Measurements from ENCODE around the gene CLDND2.

GRCh38 chr19:51367255-51367564 lies 1.6 kb downstream of the CLDND2 start:
- TF ChIP-seq, protein P1, sequence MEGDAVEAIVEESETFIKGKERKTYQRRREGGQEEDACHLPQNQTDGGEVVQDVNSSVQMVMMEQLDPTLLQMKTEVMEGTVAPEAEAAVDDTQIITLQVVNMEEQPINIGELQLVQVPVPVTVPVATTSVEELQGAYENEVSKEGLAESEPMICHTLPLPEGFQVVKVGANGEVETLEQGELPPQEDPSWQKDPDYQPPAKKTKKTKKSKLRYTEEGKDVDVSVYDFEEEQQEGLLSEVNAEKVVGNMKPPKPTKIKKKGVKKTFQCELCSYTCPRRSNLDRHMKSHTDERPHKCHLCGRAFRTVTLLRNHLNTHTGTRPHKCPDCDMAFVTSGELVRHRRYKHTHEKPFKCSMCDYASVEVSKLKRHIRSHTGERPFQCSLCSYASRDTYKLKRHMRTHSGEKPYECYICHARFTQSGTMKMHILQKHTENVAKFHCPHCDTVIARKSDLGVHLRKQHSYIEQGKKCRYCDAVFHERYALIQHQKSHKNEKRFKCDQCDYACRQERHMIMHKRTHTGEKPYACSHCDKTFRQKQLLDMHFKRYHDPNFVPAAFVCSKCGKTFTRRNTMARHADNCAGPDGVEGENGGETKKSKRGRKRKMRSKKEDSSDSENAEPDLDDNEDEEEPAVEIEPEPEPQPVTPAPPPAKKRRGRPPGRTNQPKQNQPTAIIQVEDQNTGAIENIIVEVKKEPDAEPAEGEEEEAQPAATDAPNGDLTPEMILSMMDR (IDR thresholded peaks at IDR 0.05; ENCODE audit: insufficient read depth, low read length, poor library complexity, severe bottlenecking), result no peak
- TF ChIP-seq EZH2phosphoT487 (conservative IDR thresholded peaks at IDR 0.05; ENCODE audit: low read length), result no peak
